Measurements from ENCODE around the gene KCNQ1OT1. TPM values are rescaled to one million over a fixed set of nuclear protein-coding genes. Genes with fewer than 3 reads are reported as not detected.
A peak's percentile ranks its signal among the peaks of the same experiment; 100 is the strongest.

KCNQ1OT1 gene
- total and polyA plus RNA-seq, 12 donors = 0.01 to 0.73 (median 0.43) TPM

DNA sequence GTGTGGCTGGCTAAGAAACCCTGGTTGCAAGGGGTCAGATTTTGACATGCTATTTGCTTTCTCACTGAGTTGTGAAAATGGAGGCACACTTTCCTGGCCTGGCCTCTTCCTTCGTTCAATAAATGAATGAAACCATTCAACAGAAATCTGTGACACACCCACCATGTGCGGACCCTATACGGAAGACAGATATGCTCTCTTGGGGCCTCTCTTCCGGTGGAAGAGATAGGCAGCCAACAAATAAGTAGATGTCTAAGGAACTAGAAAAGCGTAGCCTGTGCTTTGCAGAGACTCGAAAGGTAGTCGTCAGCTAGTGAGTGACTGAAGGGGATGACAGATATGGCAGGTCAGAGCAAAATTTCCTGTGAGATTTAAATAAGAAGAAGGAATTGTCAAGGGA is 5.3 kb downstream of the KCNQ1OT1 start:
- Histone ChIP-seq H3K36me3 (peaks cover 0 to 3% (median 0%) of the 10 kb centered on the region in 9 donors), H3K27me3 (no peaks in the 10 kb centered on the region), H3K4me1 (peaks cover 10 to 84% (median 44%) of the 10 kb centered on the region in 9 donors), H3K9me3 (no peaks in the 10 kb centered on the region), H3K4me3 (no peak overlapping the region), H3K27ac (no peak overlapping the region)
- intact Hi-C loops (cut with DNase I) = loop anchor here in 7 of 10 donors (5.0 to 10.0 kb wide), 3 partner anchors 180 to 193 kb away; partner anchors contain the start of gene CDKN1C (in 6 of the 7)
- no peak for DNase-seq
- 52 to 60% methylated on average over 7 of the region's 7 CpGs for WGBS, 2 donors
- TF ChIP-seq, protein P1, sequence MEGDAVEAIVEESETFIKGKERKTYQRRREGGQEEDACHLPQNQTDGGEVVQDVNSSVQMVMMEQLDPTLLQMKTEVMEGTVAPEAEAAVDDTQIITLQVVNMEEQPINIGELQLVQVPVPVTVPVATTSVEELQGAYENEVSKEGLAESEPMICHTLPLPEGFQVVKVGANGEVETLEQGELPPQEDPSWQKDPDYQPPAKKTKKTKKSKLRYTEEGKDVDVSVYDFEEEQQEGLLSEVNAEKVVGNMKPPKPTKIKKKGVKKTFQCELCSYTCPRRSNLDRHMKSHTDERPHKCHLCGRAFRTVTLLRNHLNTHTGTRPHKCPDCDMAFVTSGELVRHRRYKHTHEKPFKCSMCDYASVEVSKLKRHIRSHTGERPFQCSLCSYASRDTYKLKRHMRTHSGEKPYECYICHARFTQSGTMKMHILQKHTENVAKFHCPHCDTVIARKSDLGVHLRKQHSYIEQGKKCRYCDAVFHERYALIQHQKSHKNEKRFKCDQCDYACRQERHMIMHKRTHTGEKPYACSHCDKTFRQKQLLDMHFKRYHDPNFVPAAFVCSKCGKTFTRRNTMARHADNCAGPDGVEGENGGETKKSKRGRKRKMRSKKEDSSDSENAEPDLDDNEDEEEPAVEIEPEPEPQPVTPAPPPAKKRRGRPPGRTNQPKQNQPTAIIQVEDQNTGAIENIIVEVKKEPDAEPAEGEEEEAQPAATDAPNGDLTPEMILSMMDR (IDR thresholded peaks at IDR 0.05) = no peak
- ATAC-seq = no peak

- DNase-seq (no peak), ATAC-seq (peak in 2 of 8 donors; percentile 3 to 21)
- 86% methylated on average over 18 of the region's 18 CpGs for WGBS, 2 donors
- intact Hi-C loops (cut with DNase I) = loop anchor here in 7 of 10 donors (5.0 to 10.0 kb wide), 3 partner anchors 181 to 194 kb away; partner anchors contain the start of gene CDKN1C (in 6 of the 7)
- H3K36me3 ChIP-seq = peaks cover 0 to 3% (median 0%) of the 10 kb centered on the region in 9 donors
- no peaks in the 10 kb centered on the region for H3K9me3 ChIP-seq
- H3K27me3 ChIP-seq = no peaks in the 10 kb centered on the region
- H3K27ac ChIP-seq = no peak overlapping the region
- peaks cover 10 to 94% (median 54%) of the 10 kb centered on the region in 9 donors for H3K4me1 ChIP-seq
- H3K4me3 ChIP-seq = no peak overlapping the region
- TF ChIP-seq, protein P1 (IDR thresholded peaks at IDR 0.05) = no peak
These were observed 6.2 kb downstream of the KCNQ1OT1 start for GRCh38 chr11:2693271-2694261.

- intact Hi-C loops (cut with DNase I) = loop anchor here in 7 of 10 donors (5.0 to 10.0 kb wide), 3 partner anchors 183 to 195 kb away; partner anchors contain the start of gene CDKN1C (in 6 of the 7)
- H3K4me1 ChIP-seq = peaks cover 13 to 95% (median 60%) of the 10 kb centered on the region in 9 donors
- TF ChIP-seq, protein P1 (IDR thresholded peaks at IDR 0.05) = peak in 1 of 9 donors; percentile 13
These were observed 7.6 kb downstream of the KCNQ1OT1 start for GRCh38 chr11:2691991-2692875.

More at GRCh38 chr11:2691991-2692875, 7.6 kb downstream of the KCNQ1OT1 start:
- DNase-seq (no peak), ATAC-seq (no peak)
- WGBS, 2 donors = 84 to 90% methylated on average over 3 of the region's 3 CpGs
- Histone ChIP-seq H3K27ac (no peak overlapping the region), H3K9me3 (no peaks in the 10 kb centered on the region), H3K27me3 (no peaks in the 10 kb centered on the region), H3K36me3 (peaks cover 0 to 3% (median 0%) of the 10 kb centered on the region in 9 donors), H3K4me3 (no peak overlapping the region)

All from heart right ventricle (tissue), 16 donors.